Suprapubic skin (tissue), 3 donors: ENCODE results near the gene RPS19BP1.

Experiments used
- EP300 ChIP-seq: sonication (generic); formaldehyde crosslinking; IDR thresholded peaks from one replicate; pipeline ENCODE4 v1.6.1; 2017; ENCODE audit warnings: antibody characterized with exemption
- TF ChIP-seq, protein P1 (sequence below), 2 donors: fragments of 200-600 bp in 1 of 2; fragments of 450-650 bp in 1 of 2; sonication (generic) in 1 of 2; IDR thresholded peaks; one replicate each; pipeline ENCODE4 v1.5.1; 2016 to 2019; ENCODE audit warnings: antibody characterized with exemption in 2 of 2, mild to moderate bottlenecking in 1 of 2, moderate library complexity in 1 of 2

DNA sequence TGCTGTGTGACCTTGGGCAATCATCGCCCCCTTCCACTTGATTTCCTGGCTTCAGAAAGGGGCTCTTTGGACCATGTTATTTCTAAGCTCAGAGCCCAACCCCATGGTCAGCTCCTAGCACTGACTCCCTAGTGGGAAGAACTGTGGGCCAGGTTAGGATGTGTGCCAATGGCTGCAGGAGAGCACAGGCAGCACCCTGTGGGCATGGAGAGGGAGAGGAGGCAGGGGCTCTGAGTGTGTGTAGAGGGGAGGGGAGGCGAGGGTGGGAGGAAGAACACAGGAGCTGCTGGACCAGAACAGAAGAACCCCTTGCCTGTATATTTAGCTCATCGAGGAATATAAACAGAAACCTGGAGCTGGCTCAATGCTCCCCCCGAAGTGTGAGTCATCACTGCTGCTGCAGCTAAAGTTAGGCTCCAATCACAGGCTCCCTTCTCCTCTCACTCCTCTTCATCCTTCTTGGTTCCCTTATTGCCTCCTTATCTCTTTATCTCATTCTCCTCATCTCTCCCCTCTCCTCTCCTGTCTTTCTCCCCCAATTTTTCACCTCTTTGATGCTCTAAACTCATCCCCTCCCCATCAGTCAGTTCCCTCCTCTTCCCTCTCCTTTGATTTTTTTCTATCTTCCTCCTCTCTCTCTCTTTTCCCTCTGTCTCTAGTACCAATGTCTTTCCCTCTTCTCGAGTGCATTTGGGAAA lies 14.5 kb upstream of the RPS19BP1 start:
- TF ChIP-seq, protein P1, sequence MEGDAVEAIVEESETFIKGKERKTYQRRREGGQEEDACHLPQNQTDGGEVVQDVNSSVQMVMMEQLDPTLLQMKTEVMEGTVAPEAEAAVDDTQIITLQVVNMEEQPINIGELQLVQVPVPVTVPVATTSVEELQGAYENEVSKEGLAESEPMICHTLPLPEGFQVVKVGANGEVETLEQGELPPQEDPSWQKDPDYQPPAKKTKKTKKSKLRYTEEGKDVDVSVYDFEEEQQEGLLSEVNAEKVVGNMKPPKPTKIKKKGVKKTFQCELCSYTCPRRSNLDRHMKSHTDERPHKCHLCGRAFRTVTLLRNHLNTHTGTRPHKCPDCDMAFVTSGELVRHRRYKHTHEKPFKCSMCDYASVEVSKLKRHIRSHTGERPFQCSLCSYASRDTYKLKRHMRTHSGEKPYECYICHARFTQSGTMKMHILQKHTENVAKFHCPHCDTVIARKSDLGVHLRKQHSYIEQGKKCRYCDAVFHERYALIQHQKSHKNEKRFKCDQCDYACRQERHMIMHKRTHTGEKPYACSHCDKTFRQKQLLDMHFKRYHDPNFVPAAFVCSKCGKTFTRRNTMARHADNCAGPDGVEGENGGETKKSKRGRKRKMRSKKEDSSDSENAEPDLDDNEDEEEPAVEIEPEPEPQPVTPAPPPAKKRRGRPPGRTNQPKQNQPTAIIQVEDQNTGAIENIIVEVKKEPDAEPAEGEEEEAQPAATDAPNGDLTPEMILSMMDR (IDR thresholded peaks at IDR 0.05), result no peak
- no peak for TF ChIP-seq EP300
